ENCODE results near the gene VAMP8.
A peak's percentile ranks its signal among the peaks of the same experiment; 100 is the strongest.

Gene VAMP8

GRCh38 chr2:85550486-85550885 is 26.9 kb upstream of the VAMP8 start:
- Histone ChIP-seq H3K4me2 (ENCODE audit: low read depth, low read length) (no peak overlapping the region), H3F3A (ENCODE audit: insufficient read depth, low read length) (peaks cover 30% of the 10 kb centered on the region)
- TF ChIP-seq CTCF (IDR thresholded peaks at IDR 0.05; ENCODE audit: low read length) (no peak), EZH2phosphoT487 (IDR thresholded peaks at IDR 0.05; ENCODE audit: low read length) (no peak), EZH2 (optimal IDR thresholded peaks at IDR 0.05; ENCODE audit: low read depth, low read length) (no peak)

GRCh38 chr2:85551698-85552678 is 25.4 kb upstream of the VAMP8 start:
- Histone ChIP-seq H3K36me3 (replicated peaks; ENCODE audit: insufficient read depth, low read length) (no peaks in the 10 kb centered on the region), H3K27ac (ENCODE audit: low read length) (no peak overlapping the region)

More at GRCh38 chr2:85550486-85550885, 26.9 kb upstream of the VAMP8 start:
- no peaks in the 10 kb centered on the region for H3K9me2 ChIP-seq (replicated peaks; ENCODE audit: insufficient read depth, low read length)
- H3K79me2 ChIP-seq (ENCODE audit: low read length), result no peaks in the 10 kb centered on the region
- no peak overlapping the region for H3K4me3 ChIP-seq (ENCODE audit: low read length)
- H3K4me1 ChIP-seq (ENCODE audit: low read length), result no peaks in the 10 kb centered on the region
- H2AFZ ChIP-seq (ENCODE audit: low read length), result no peak overlapping the region
- H3K27me3 ChIP-seq (replicated peaks; ENCODE audit: insufficient read depth, low read length), result no peaks in the 10 kb centered on the region
- no peak overlapping the region for H3K9ac ChIP-seq (ENCODE audit: low read length)
- peaks cover under 1% of the 10 kb centered on the region; the same call in 1 of the 2 replicates for H4K20me1 ChIP-seq (ENCODE audit: insufficient read depth, low read length)
- no peaks in the 10 kb centered on the region for H3K9me3 ChIP-seq (replicated peaks; ENCODE audit: insufficient read depth, low read length)
- no peak overlapping the region for H3K27ac ChIP-seq (ENCODE audit: low read length)
- no peaks in the 10 kb centered on the region; the same call in 1 of the 2 replicates for H3K36me3 ChIP-seq (replicated peaks; ENCODE audit: insufficient read depth, low read length)
- DNase-seq, result no peak

GRCh38 chr2:85553184-85553583 is 24.2 kb upstream of the VAMP8 start:
- H3K4me2 ChIP-seq (ENCODE audit: low read depth, low read length), result no peak overlapping the region
- H3K27me3 ChIP-seq (replicated peaks; ENCODE audit: insufficient read depth, low read length), result no peaks in the 10 kb centered on the region
- peaks cover 5% of the 10 kb centered on the region; the same call in 1 of the 2 replicates for H3K79me2 ChIP-seq (ENCODE audit: low read length)
- no peak for DNase-seq
- H3K9me3 ChIP-seq (replicated peaks; ENCODE audit: insufficient read depth, low read length), result no peaks in the 10 kb centered on the region
- no peaks in the 10 kb centered on the region for H3K9me2 ChIP-seq (replicated peaks; ENCODE audit: insufficient read depth, low read length)
- no peak overlapping the region for H3K4me3 ChIP-seq (ENCODE audit: low read length)
- H4K20me1 ChIP-seq (ENCODE audit: insufficient read depth, low read length), result no peaks in the 10 kb centered on the region
- H2AFZ ChIP-seq (ENCODE audit: low read length), result no peak overlapping the region
- no peaks in the 10 kb centered on the region for H3K4me1 ChIP-seq (ENCODE audit: low read length)
- no peak overlapping the region for H3K27ac ChIP-seq (ENCODE audit: low read length)
- TF ChIP-seq EZH2 (optimal IDR thresholded peaks at IDR 0.05; ENCODE audit: low read depth, low read length) (no peak), CTCF (IDR thresholded peaks at IDR 0.05; ENCODE audit: low read length) (no peak), EZH2phosphoT487 (IDR thresholded peaks at IDR 0.05; ENCODE audit: low read length) (no peak)
- H3K36me3 ChIP-seq (replicated peaks; ENCODE audit: insufficient read depth, low read length), result 0 out of 2 replicates have a peak, but pooled peaks cover under 1% of the 10 kb centered on the region
- peaks cover 4% of the 10 kb centered on the region; the same call in 1 of the 2 replicates for H3F3A ChIP-seq (ENCODE audit: insufficient read depth, low read length)
- H3K9ac ChIP-seq (ENCODE audit: low read length), result no peak overlapping the region

More at GRCh38 chr2:85551698-85552678, 25.4 kb upstream of the VAMP8 start:
- H2AFZ ChIP-seq (ENCODE audit: low read length), result no peak overlapping the region
- no peak overlapping the region for H3K4me2 ChIP-seq (ENCODE audit: low read depth, low read length)
- no peaks in the 10 kb centered on the region for H4K20me1 ChIP-seq (ENCODE audit: insufficient read depth, low read length)
- no peaks in the 10 kb centered on the region for H3K79me2 ChIP-seq (ENCODE audit: low read length)
- H3K9me2 ChIP-seq (replicated peaks; ENCODE audit: insufficient read depth, low read length), result no peaks in the 10 kb centered on the region
- no peak overlapping the region for H3K9ac ChIP-seq (ENCODE audit: low read length)
- H3K4me1 ChIP-seq (ENCODE audit: low read length), result no peaks in the 10 kb centered on the region
- no peaks in the 10 kb centered on the region for H3K9me3 ChIP-seq (replicated peaks; ENCODE audit: insufficient read depth, low read length)
- DNase-seq, result peak; percentile 83
- TF ChIP-seq CTCF (IDR thresholded peaks at IDR 0.05; ENCODE audit: low read length) (peak; percentile 95), EZH2 (optimal IDR thresholded peaks at IDR 0.05; ENCODE audit: low read depth, low read length) (no peak)
- no peak overlapping the region for H3K4me3 ChIP-seq (ENCODE audit: low read length)
- peaks cover 16% of the 10 kb centered on the region for H3F3A ChIP-seq (ENCODE audit: insufficient read depth, low read length)
- no peaks in the 10 kb centered on the region for H3K27me3 ChIP-seq (replicated peaks; ENCODE audit: insufficient read depth, low read length)

All from MM.1S (cell line).